Measurements from ENCODE around the gene BAG5.

DNA sequence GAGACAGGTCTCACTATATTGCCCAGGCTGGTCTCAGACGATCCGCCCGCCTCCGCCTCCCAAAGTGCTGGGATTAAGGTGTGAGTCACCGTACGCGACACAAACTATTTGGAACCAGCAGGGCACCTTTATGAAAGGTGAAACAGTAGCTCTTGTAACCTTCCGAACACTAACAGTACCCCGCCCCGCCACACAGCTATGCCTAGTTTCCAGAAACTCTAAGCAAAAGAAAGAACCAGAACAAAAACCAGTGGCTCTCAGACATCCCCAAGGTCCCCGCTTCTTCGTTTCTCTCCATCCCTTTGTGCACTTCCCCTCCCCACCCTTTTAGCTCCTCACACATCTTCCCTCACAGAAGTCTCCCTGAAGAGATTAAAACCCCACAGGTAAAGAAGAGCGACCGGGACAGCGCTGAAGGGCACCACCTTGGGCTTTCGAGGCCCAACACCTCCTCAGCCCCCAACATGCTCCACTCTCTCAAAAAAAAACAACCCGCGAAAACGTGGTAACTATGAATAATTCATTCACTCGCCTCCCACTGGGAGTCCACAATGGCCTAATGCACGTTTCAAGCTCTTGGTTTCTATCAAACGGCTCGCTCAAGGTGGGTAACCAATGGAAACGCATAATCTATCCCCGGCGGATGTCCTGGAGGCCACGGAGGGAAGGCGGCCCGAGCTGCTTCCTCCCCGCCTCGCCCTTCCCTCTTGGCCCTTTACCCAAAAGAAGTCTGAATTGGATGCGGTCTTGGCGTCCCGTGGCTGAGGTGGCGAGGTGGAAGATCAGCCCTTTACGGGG, 877 bp downstream of the BAG5 start:
- TF ChIP-seq, protein P1, sequence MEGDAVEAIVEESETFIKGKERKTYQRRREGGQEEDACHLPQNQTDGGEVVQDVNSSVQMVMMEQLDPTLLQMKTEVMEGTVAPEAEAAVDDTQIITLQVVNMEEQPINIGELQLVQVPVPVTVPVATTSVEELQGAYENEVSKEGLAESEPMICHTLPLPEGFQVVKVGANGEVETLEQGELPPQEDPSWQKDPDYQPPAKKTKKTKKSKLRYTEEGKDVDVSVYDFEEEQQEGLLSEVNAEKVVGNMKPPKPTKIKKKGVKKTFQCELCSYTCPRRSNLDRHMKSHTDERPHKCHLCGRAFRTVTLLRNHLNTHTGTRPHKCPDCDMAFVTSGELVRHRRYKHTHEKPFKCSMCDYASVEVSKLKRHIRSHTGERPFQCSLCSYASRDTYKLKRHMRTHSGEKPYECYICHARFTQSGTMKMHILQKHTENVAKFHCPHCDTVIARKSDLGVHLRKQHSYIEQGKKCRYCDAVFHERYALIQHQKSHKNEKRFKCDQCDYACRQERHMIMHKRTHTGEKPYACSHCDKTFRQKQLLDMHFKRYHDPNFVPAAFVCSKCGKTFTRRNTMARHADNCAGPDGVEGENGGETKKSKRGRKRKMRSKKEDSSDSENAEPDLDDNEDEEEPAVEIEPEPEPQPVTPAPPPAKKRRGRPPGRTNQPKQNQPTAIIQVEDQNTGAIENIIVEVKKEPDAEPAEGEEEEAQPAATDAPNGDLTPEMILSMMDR (IDR thresholded peaks at IDR 0.05) = no peak
- TF ChIP-seq POLR2A (IDR thresholded peaks at IDR 0.05) = no peak

All from uterus (tissue), 2 donors.